HepG2 (cell line): ENCODE data around the gene A3GALT2. TPM values are rescaled to one million over a fixed set of nuclear protein-coding genes. Genes with fewer than 3 reads are reported as not detected.

ENCODE experiments used
- ATAC-seq: fragments of 200-7000 bp; cut with Tn5 transposase; 3 replicates; pipeline ENCODE4 v1.9.1; 2020; ENCODE audit warnings: mild to moderate bottlenecking, moderate library complexity
- BruUV-seq: library from RNA; stranded (reverse); fragments of 400-500 nt; replicated peaks from 2 replicates; lab custom pipeline; 2021; lab: Mats Ljungman, UMichigan
- CTCF ChIA-PET: fragments of 300-600 bp; formaldehyde crosslinking; extraction: SDS; loops from one replicate; lab custom pipeline; 2021; ENCODE audit warnings: low total read pairs, inconsistent platforms, low intra/inter-chr PET ratio; lab: Yijun Ruan, JAX
- POLR2A ChIA-PET: fragments of 350-600 bp; sonication (Branson Sonifier 250); formaldehyde crosslinking; loops from one replicate; lab custom pipeline; 2020; ENCODE audit warnings: antibody characterized with exemption, inconsistent platforms; lab: Yijun Ruan, JAX
- DNase-seq: peaks from one replicate; pipeline ENCODE4 v3.0.0-alpha.2; 2015; ENCODE audit warnings: low spot score
- FAIRE-seq: peaks from 3 replicates; lab custom pipeline; 2011; peaks lifted over from hg19 to GRCh38; lab: Jason Lieb, UNC
- H2AFZ ChIP-seq: one replicate; pipeline ENCODE4 v1.6.1; 2011; ENCODE audit warnings: low read length, inconsistent platforms
- H3K27ac ChIP-seq: fragments of 300-600 bp; 3 replicates; pipeline ENCODE4 v1.8.0; 2011; ENCODE audit warnings: mixed run types, mild to moderate bottlenecking, mixed read lengths, low read length, inconsistent platforms; ENCODE audit not compliant: insufficient read depth; ENCODE audit errors: extremely low read length
- H3K27me3 ChIP-seq, 2 experiments: fragments of 200-600 bp in 1 of 2; 2 replicates in 1 of 2; 3 replicates in 1 of 2; pipeline versions ENCODE4 v1.6.0 to v1.8.0; 2011; ENCODE audit warnings: low read length in 2 of 2, mild to moderate bottlenecking in 2 of 2, moderate library complexity in 2 of 2, inconsistent platforms in 1 of 2; ENCODE audit not compliant: insufficient read depth in 2 of 2, control insufficient read depth in 1 of 2
- H3K36me3 ChIP-seq, 2 experiments: fragments of 200-600 bp in 1 of 2; replicated peaks in 1 of 2; 2 replicates in 1 of 2; 3 replicates in 1 of 2; pipeline versions ENCODE4 v1.5.1 to v1.8.0; 2011; ENCODE audit warnings: low read length in 2 of 2, inconsistent platforms in 1 of 2; ENCODE audit not compliant: insufficient read depth in 2 of 2, control insufficient read depth in 1 of 2
- H3K4me1 ChIP-seq: 2 replicates; pipeline ENCODE4 v1.5.1; 2012; ENCODE audit warnings: low read length, inconsistent platforms; ENCODE audit not compliant: insufficient read depth
- H3K4me2 ChIP-seq: 2 replicates; pipeline ENCODE4 v1.6.0; 2011; ENCODE audit warnings: low read depth, low read length, inconsistent platforms
- H3K4me3 ChIP-seq, 3 experiments: fragments of 200-600 bp in 1 of 3; sonication (generic), shearing (Covaris generic) in 1 of 3; replicated peaks in 1 of 3; 2 replicates each; pipeline ENCODE4 v1.5.1; 2011 to 2016; ENCODE audit warnings: low read length in 3 of 3, inconsistent platforms in 2 of 3, low read depth in 2 of 3, mild to moderate bottlenecking in 2 of 3, control low read depth in 1 of 3, mixed read lengths in 1 of 3; ENCODE audit not compliant: insufficient read depth in 1 of 3
- H3K79me2 ChIP-seq: one replicate; pipeline ENCODE4 v1.6.1; 2011; ENCODE audit warnings: low read length, inconsistent platforms; ENCODE audit not compliant: insufficient read depth
- H3K9ac ChIP-seq: 2 replicates; pipeline ENCODE4 v1.6.0; 2011; ENCODE audit warnings: mild to moderate bottlenecking, low read depth, low read length, inconsistent platforms; ENCODE audit not compliant: insufficient read depth
- H3K9me3 ChIP-seq: 2 replicates; pipeline ENCODE4 v1.5.1; 2012; ENCODE audit warnings: mild to moderate bottlenecking, low read length
- H4K20me1 ChIP-seq: 2 replicates; pipeline ENCODE4 v1.6.0; 2011; ENCODE audit warnings: inconsistent platforms, mild to moderate bottlenecking, low read length, moderate library complexity; ENCODE audit not compliant: insufficient read depth
- AGO2 ChIP-seq: fragments of 200-400 bp; formaldehyde crosslinking; optimal IDR thresholded peaks from 2 replicates; pipeline ENCODE3; 2017; ENCODE audit warnings: mild to moderate bottlenecking, low read depth, low read length, moderate library complexity
- CEBPB ChIP-seq: IDR thresholded peaks from 2 replicates; pipeline ENCODE4 v1.6.1; 2011; ENCODE audit warnings: low read depth, low read length, improper control_type of control experiment, borderline replicate concordance
- JARID2 ChIP-seq: sonication (generic); formaldehyde crosslinking; IDR thresholded peaks from 2 replicates; pipeline ENCODE4 v1.8.1; 2023; ENCODE audit warnings: missing genetic modification reagents, inconsistent platforms; ENCODE audit not compliant: insufficient replicate concordance
- MXI1 ChIP-seq: IDR thresholded peaks from 3 replicates; pipeline ENCODE4 v1.6.1; 2012; ENCODE audit warnings: low read depth, low read length, inconsistent platforms, borderline replicate concordance
- SSRP1 ChIP-seq: IDR thresholded peaks from 2 replicates; pipeline ENCODE4 v1.6.1; 2016; ENCODE audit warnings: control low read depth
- ZBTB7B ChIP-seq: sonication (generic); formaldehyde crosslinking; IDR thresholded peaks from 2 replicates; pipeline ENCODE4 v1.4.0; 2020; ENCODE audit warnings: missing genetic modification reagents
- ZNF276 ChIP-seq: sonication (generic); formaldehyde crosslinking; IDR thresholded peaks from 2 replicates; pipeline ENCODE4 v1.4.0; 2020; ENCODE audit warnings: mild to moderate bottlenecking, low read depth, missing genetic modification reagents
- ZNF414 ChIP-seq: sonication (generic); formaldehyde crosslinking; IDR thresholded peaks from 2 replicates; pipeline ENCODE4 v1.5.0; 2020; ENCODE audit warnings: missing genetic modification reagents
- ZNF570 ChIP-seq: sonication (generic); formaldehyde crosslinking; IDR thresholded peaks from 2 replicates; pipeline ENCODE4 v1.4.0; 2020; ENCODE audit warnings: mild to moderate bottlenecking, missing genetic modification reagents, borderline replicate concordance
- ZNF776 ChIP-seq: sonication (generic); formaldehyde crosslinking; IDR thresholded peaks from 2 replicates; pipeline ENCODE4 v1.4.0; 2020; ENCODE audit warnings: mild to moderate bottlenecking, missing genetic modification reagents
- WGBS: methylation state at CpG from one replicate; pipeline ENCODE4 v1.1.6; 2017; ENCODE audit warnings: low lambda C conversion rate; 5-methylcytosine and 5-hydroxymethylcytosine counted together
- in situ Hi-C: cut with HindIII; loops from 2 replicates; pipeline ENCODE4 v1.10.0; 2017; ENCODE audit warnings: low pct_unique_long_range_greater_than_20kb; ENCODE audit not compliant: extremely low pct_ligation_motif_present
- intact Hi-C: fragments of 100-400 bp; cut with micrococcal nuclease; formaldehyde crosslinking; loops from one replicate; pipeline ENCODE4 v1.10.0; 2022; ENCODE audit not compliant: unreplicated experiment
- polyA plus RNA-seq, 8 experiments: library from polyadenylated mRNA; depleted of rRNA in 3 of 8; stranded (reverse) in 7 of 8; unstranded in 1 of 8; fragments of >200 nt; fragmentation: Illumina TruSeq in 4 of 8; extraction: Trizol in 4 of 8; gene quantifications; 2 replicates each; pipeline versions ENCODE4 v1.2.1 to v1.2.3, GENCODE V29; 2011 to 2016; ENCODE audit warnings: low read depth in 4 of 8, missing spikeins in 1 of 8, mixed read lengths in 1 of 8; ENCODE audit not compliant: insufficient read depth in 1 of 8
- total RNA-seq, 5 experiments: library from RNA; depleted of rRNA; stranded (reverse); fragments of >200 nt; fragmentation: Illumina TruSeq; extraction: Trizol; gene quantifications; 2 replicates each; pipeline ENCODE4 v1.2.3, GENCODE V29; 2016; ENCODE audit warnings: low read depth in 1 of 5

The A3GALT2 gene
- total and polyA plus RNA-seq, 2 of the 13 experiments (the other 11 are each of a cell fraction or from before 2014, with no cell fraction given), result not detected

- FAIRE-seq, result no peak
- H3K27me3 ChIP-seq, result no peaks in the 10 kb centered on the region
- peaks cover 33% of the 10 kb centered on the region; the same call in 1 of the 2 replicates for H4K20me1 ChIP-seq
- H3K4me1 ChIP-seq, result no peaks in the 10 kb centered on the region
- no TSS peak for BruUV-seq
- intact Hi-C loops (no loop called here), in situ Hi-C loops (no loop called here)
- DNase-seq, result no peak
- no peak overlapping the region for H3K4me3 ChIP-seq
- H3K4me2 ChIP-seq, result no peak overlapping the region
- POLR2A ChIA-PET, result no interaction called here
- TF ChIP-seq CEBPB, result peak; percentile 18; the same call in 1 of the 2 replicates
- TF ChIP-seq ZNF570 (CRISPR knock-in tag), result no peak
- H3K79me2 ChIP-seq, result no peaks in the 10 kb centered on the region
- peaks cover 52 to 90% of the 10 kb centered on the region in 2 experiments for H3K36me3 ChIP-seq
- H3K9me3 ChIP-seq, result no peaks in the 10 kb centered on the region
- no peak overlapping the region for H3K9ac ChIP-seq
- no peak overlapping the region for H3K27ac ChIP-seq
- no peak overlapping the region for H2AFZ ChIP-seq
- CTCF ChIA-PET, result no interaction called here
- WGBS, result 94% methylated on average over 9 of the region's 9 CpGs
- ATAC-seq, result no peak
Measured at GRCh38 chr1:33326785-33327184, 5.9 kb upstream of the A3GALT2 start.

- no peak for ATAC-seq
- TF ChIP-seq ZNF276, result no peak
- no peak for TF ChIP-seq ZNF776 (CRISPR knock-in tag)
- no peak for TF ChIP-seq ZBTB7B (CRISPR knock-in tag)
- TF ChIP-seq SSRP1, result no peak
- peak; percentile 22 for TF ChIP-seq AGO2
- no peak for TF ChIP-seq JARID2
- TF ChIP-seq ZNF414 (CRISPR knock-in tag), result no peak
- TF ChIP-seq MXI1, result no peak
- TF ChIP-seq, all 625 proteins: peak for 1
- intact Hi-C loops (no loop called here), in situ Hi-C loops (no loop called here)
- Histone ChIP-seq H3K9ac (no peak overlapping the region), H2AFZ (no peak overlapping the region), H3K9me3 (no peaks in the 10 kb centered on the region), H3K4me2 (no peak overlapping the region), H3K27ac (no peak overlapping the region), H3K79me2 (no peaks in the 10 kb centered on the region), H4K20me1 (peaks cover 19% of the 10 kb centered on the region; the same call in 1 of the 2 replicates), H3K27me3 (no peaks in the 10 kb centered on the region; a peak in 1 of 5 replicates), H3K4me1 (no peaks in the 10 kb centered on the region), H3K4me3 (no peak overlapping the region), H3K36me3 (peaks cover 41 to 72% of the 10 kb centered on the region in 2 experiments)
- DNase-seq (no peak), FAIRE-seq (no peak)
- ChIA-PET CTCF (no interaction called here), POLR2A (no interaction called here)
- no TSS peak for BruUV-seq
- WGBS, result 96% methylated on average over 15 of the region's 22 CpGs
Measured at GRCh38 chr1:33324677-33325575, 4.0 kb upstream of the A3GALT2 start.
